NCI-H2227 (cell line): Measurements from ENCODE around the gene TM6SF1.
"Not testable (repeated sequence)": the region's sequence is repeated elsewhere in the genome, so short reads cannot be mapped to it uniquely, and the experiment has no call there.

ENCODE experiments used
- DNase-seq: peaks from one replicate; lab custom pipeline; 2025; ENCODE audit not compliant: unreplicated experiment; lab: John Stamatoyannopoulos, UW

TM6SF1 gene

GRCh38 chr15:83115410-83115809, 8.0 kb downstream of the TM6SF1 start:
- no peak for DNase-seq

GRCh38 chr15:83115831-83116565, 8.6 kb downstream of the TM6SF1 start:
- DNase-seq = no peak

DNA sequence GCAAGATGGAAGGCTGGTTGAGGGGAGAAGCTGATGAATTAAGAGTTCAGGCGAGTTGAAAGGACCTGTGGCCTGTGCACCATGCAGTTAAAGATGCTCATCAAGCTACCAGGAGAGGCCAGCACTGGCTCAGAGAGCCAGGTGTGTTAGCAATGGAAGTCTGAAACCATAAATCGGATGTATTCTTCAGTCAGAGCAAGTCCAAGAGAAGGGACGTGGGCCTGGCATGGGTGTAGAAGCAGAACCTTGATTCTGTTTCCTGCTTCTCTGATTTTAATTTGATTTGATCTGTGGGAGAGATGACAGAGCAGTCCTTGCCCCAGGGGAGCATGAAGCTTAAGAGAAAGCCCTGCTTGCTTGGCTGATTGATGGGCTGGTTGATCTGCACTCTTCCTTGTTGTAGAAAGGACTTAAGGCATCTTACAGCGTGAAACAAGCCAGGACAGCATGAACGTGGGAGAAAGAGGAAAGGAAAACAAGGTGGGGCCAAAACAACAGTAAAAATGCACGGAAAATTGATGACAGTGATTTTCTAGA, 10.9 kb downstream of the TM6SF1 start:
- DNase-seq = no peak

GRCh38 chr15:83118968-83119367, 11.5 kb downstream of the TM6SF1 start:
- no peak for DNase-seq

DNA sequence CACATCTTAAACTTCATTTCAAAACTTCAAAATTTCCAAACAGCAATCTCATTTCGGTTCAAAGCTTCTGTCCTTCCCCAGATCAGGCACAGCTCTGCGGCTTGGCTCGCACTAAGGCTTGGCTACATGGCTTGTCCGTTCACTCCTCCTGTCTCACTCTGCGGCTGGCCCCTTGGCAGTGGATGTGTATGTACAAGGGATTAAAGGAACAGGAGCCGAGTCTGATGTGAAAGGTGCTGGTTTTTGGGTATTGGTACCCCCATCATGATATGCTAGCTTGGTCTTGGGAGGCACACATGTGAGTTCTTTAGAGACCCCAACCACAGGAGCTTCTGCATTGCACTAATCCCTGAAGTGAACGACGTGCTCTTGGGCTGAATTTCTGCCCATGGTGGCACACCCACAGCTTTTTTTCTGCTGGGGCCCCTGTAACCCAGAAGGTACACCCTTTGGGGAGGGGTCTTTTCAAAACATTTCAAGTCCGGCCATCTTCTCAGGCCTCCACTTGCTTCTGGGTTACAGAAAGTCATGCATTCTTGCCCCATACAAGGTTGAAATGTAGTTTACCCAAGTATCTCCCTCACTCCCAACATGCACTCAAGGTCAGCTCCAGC, 12.6 kb downstream of the TM6SF1 start:
- DNase-seq = no peak

DNA sequence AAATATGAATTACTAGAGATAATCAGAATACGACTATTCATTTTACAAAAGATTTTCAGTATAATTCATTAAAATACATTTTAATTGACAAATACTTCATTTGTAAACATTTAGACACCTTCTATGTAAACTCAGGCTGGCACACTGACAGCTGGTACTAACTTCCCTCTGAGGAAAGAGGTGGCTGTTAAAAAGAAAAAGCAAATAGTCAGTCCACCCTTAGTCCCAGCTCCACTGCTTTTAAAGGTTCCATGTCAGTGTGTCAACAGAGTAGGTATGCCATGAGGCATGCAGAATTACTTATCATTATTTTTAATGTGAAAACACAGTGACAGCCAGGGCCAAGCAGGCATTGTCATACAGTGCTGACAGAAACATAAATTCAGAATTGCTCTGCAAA, 16.1 kb downstream of the TM6SF1 start:
- no peak for DNase-seq

DNA sequence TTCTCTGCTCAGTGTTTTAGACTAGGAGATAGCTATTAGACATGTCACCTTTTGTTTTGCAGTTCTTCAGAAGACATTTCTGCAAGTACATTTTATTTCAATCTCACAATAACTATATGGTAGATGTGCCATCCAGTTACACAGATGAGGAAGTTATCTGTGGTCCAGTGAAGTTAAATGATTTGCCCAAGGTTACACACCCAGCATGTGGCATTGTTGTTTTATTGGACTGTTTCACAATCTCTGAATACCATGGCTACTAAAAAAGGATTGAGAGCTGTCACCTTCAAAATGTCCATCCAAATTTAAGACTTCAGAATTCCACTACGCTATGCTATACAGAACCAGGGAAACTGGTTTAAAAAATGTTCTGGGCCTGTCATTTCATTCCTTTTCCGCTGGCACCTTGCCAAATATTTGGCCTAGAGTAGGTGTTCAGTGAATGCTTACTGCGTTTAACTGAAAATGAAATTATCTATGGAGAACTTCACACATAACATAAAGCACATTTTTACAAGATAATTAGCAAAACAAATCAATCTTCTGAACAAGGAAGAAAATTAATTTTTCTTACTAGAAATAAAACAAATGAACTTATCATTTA, 20.2 kb downstream of the TM6SF1 start:
- DNase-seq = no peak

DNA sequence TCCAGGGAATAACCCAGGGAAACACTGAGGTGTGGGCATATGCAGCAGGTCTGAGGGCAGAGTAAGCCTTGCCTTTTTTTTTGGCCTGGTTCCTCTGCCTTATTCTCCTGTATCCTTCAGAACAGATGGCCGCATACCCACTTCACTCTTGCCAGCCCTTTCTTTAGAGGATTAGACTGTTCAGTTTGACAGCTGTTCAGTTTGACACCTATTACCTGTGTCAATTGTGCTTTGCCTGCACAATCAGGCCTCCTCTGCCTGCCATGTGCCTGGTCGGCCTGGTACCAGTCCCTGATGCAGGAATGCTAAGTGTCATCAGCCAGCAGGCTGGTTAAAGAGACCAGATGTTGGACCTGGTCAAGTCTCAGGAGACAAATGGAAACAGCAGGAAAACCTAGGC, 22.3 kb downstream of the TM6SF1 start:
- DNase-seq = peak; percentile 18

DNA sequence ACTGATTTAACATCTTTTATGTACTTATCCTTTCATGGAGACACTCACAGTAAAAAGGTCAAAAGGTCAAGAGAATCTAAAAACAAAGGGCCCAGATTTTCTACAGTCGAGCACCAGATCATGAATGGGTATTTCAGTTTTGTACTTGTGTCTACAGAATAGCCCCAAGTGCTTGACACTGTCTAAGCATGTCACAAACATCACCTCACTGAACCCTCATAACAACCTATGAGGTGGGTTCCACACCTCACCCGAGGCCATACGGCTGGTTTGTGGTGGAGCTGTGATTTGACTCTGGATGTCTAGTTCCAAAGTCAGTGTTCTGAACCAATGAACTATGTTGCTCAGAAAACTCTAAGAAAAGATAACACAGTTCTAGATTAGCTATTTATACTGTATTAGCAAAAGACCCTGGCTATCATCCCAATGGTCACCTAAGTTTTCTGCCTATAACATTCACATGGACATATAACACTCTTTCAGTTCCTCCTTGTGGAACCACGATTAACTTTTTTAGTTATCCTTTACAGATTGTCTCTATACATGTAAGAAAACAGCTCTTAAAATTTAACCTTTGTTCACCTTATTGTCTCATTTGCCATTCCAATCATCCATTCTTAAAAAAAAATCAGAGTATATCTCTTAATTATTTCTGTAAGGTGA, 25.5 kb downstream of the TM6SF1 start:
- DNase-seq = no peak

GRCh38 chr15:83142151-83142550, 34.7 kb downstream of the TM6SF1 start:
- DNase-seq = not testable (repeated sequence)

- no peak for DNase-seq
Observed at GRCh38 chr15:83144771-83145170, 37.3 kb downstream of the TM6SF1 start.

- no peak for DNase-seq
Observed at GRCh38 chr15:83153288-83153687, 45.8 kb downstream of the TM6SF1 start.

- no peak for DNase-seq
Observed at GRCh38 chr15:83155942-83156341, 48.5 kb downstream of the TM6SF1 start.

GRCh38 chr15:83158393-83158792, 50.9 kb downstream of the TM6SF1 start:
- no peak for DNase-seq

GRCh38 chr15:83160741-83161140, 53.3 kb downstream of the TM6SF1 start:
- DNase-seq = no peak

DNA sequence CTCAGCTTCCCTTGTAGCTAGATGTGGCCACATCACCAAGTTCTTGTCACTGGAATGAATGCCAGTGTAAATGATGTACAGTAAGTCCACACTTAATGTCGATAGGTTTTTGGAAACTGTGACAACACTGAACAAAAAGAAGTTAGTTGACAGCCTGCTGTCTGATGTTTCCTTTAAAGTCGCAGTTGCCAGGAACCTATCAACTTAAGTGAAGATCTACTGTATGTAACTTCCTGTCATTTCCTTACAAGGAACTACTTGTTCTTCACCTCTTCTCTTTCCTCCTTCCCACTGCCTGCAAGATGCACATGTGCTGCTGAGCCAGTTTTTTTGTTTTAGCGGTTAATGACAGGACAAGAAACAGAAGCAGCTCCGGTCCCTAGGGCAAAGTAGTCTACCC, 55.6 kb downstream of the TM6SF1 start:
- no peak for DNase-seq

GRCh38 chr15:83164111-83164770, 56.8 kb downstream of the TM6SF1 start:
- no peak for DNase-seq

DNA sequence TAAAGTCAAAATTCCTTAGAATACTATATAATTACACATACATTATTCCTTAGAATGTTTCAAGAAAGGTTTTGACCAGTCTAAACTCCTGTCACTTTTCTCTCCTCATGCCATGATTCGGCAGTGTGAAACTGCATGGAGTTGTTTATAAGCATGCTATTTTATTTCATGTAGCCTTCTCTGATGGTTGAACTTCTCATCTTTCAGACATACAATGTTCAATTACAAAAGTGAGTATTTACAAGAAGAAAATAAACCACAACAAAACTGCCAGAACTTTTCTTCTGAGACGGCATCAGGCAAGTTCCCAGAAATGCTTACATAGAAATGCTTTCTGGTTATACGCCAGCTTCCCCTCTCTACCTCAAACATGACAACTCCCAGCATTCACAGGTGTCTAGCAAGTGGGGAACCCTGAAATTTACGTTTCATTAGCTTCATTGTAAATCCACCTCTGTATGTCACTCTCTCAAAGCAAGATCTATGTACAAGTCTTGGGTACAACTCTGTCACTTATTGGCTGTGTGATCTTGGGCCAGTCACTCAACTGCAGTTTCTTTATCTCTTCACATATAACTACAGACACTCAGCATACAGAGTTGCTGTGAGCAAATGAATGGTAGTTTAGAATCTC, 57.4 kb downstream of the TM6SF1 start:
- no peak for DNase-seq

DNA sequence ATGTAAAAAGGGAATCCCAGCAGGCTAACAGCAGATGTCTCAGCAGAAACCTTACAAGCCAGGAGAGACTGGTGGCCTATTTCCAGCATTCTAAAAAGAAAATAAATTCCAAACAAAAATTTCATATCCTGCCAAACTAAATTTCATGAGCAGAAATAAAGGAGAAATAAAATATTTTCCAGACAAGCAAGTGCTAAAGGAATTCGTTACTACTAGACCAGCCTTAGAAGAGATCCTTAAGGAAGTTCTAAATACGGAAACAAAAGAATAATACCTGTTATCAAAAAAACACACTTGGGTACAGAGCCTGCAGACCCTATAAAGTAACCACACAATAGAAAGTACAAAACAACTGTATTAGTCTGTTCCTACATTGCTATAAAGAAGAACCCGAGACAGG, 58.8 kb downstream of the TM6SF1 start:
- DNase-seq = no peak

DNA sequence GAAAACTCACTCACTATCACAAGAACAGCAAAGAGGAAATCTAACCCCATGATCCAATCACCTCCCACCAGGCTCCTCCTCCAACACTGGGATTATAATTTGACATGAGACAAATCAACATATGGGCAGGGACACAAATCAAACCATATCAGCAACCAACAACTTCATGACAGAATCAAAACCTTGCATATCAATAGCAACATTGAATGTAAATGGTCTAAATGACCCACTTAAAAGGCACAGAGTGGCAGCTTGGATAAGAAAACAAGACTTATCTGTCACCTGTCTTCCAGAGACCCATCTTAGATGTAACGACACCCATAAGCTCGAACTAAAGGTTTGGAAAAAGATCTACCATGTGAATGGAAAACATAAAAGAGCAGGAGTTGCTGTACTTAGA, 59.4 kb downstream of the TM6SF1 start:
- no peak for DNase-seq

GRCh38 chr15:83169576-83169975, 62.1 kb downstream of the TM6SF1 start:
- DNase-seq = not testable (repeated sequence)
